CD4-positive, alpha-beta memory T cell (primary cell): ENCODE results near the gene PRDM15. TPM values are rescaled to one million over a fixed set of nuclear protein-coding genes. Genes with fewer than 3 reads are reported as not detected.

Source experiments
- CTCF ChIA-PET: fragments of 350-600 bp; sonication (Branson Sonifier 250); formaldehyde crosslinking; loops from one replicate; lab custom pipeline; 2021; ENCODE audit warnings: inconsistent platforms; ENCODE audit not compliant: partially characterized antibody; lab: Charles Lee
- POLR2A ChIA-PET: fragments of 350-600 bp; sonication (Branson Sonifier 250); formaldehyde crosslinking; loops from one replicate; lab custom pipeline; 2021; ENCODE audit not compliant: partially characterized antibody; lab: Charles Lee
- DNase-seq, 5 donors: peaks; one replicate each; pipeline versions ENCODE4 v3.0.0 to v3.0.0-alpha.2; 2020 to 2022; ENCODE audit warnings: mixed read lengths in 1 of 5
- H3K27ac ChIP-seq: one replicate; pipeline ENCODE4 v1.7.0; 2013; ENCODE audit warnings: low read depth, low read length
- H3K27me3 ChIP-seq: 2 replicates; pipeline ENCODE4 v1.7.0; 2013; ENCODE audit warnings: mild to moderate bottlenecking, low read length, moderate library complexity; ENCODE audit not compliant: insufficient read depth
- H3K36me3 ChIP-seq: 2 replicates; pipeline ENCODE4 v1.7.0; 2013; ENCODE audit warnings: mild to moderate bottlenecking, low read length, moderate library complexity; ENCODE audit not compliant: insufficient read depth
- H3K4me1 ChIP-seq: 2 replicates; pipeline ENCODE4 v1.7.0; 2013; ENCODE audit warnings: mild to moderate bottlenecking, low read length, moderate library complexity; ENCODE audit not compliant: insufficient read depth
- H3K4me3 ChIP-seq, 2 donors: one replicate each; pipeline ENCODE4 v1.7.0; 2013; ENCODE audit warnings: low read length in 2 of 2, mild to moderate bottlenecking in 1 of 2
- H3K9me3 ChIP-seq, 2 donors: one replicate each; pipeline ENCODE4 v1.7.0; 2013; ENCODE audit warnings: low read length in 2 of 2, control low read depth in 1 of 2; ENCODE audit not compliant: control insufficient read depth in 1 of 2
- H3K27ac Mint-ChIP-seq, 7 donors: one replicate each; pipeline ENCODE4 v1.8.0; 2020 to 2021; ENCODE audit warnings: mixed read lengths in 7 of 7, mild to moderate bottlenecking in 6 of 7, inconsistent platforms in 3 of 7, moderate library complexity in 3 of 7
- H3K27me3 Mint-ChIP-seq, 2 donors: one replicate each; pipeline ENCODE4 v1.8.0; 2020 to 2021; ENCODE audit warnings: mixed read lengths in 2 of 2
- H3K36me3 Mint-ChIP-seq, 2 donors: one replicate each; pipeline ENCODE4 v1.8.0; 2020 to 2021; ENCODE audit warnings: mixed read lengths in 2 of 2, inconsistent platforms in 1 of 2, mild to moderate bottlenecking in 1 of 2
- H3K4me1 Mint-ChIP-seq, 4 donors: one replicate each; pipeline ENCODE4 v1.8.0; 2020 to 2021; ENCODE audit warnings: mixed read lengths in 4 of 4, mild to moderate bottlenecking in 1 of 4
- H3K4me3 Mint-ChIP-seq, 8 donors: one replicate each; pipeline ENCODE4 v1.8.0; 2020 to 2021; ENCODE audit warnings: mixed read lengths in 8 of 8, mild to moderate bottlenecking in 7 of 8, moderate library complexity in 6 of 8, inconsistent platforms in 3 of 8
- H3K9me3 Mint-ChIP-seq, 8 donors: one replicate each; pipeline ENCODE4 v1.8.0; 2020 to 2021; ENCODE audit warnings: mixed read lengths in 8 of 8, mild to moderate bottlenecking in 5 of 8, inconsistent platforms in 3 of 8, moderate library complexity in 1 of 8
- intact Hi-C: fragments of 100-400 bp; cut with micrococcal nuclease; formaldehyde crosslinking; loops from one replicate; pipeline ENCODE4 v1.15.1; 2023
- polyA plus RNA-seq, 2 donors: library from polyadenylated mRNA; unstranded; fragments of 300-500 nt; fragmentation: Illumina TruSeq; gene quantifications; one replicate each; pipeline ENCODE4 v1.2.3, GENCODE V29; 2021
- total RNA-seq, 2 experiments: library from RNA; stranded (reverse); gene quantifications; one replicate each; pipeline ENCODE4 v1.2.3, GENCODE V29; 2021

The PRDM15 gene
- total and polyA plus RNA-seq, 4 experiments from 2014 or later: 0.50 to 14.3 (median 8.8) TPM

DNA sequence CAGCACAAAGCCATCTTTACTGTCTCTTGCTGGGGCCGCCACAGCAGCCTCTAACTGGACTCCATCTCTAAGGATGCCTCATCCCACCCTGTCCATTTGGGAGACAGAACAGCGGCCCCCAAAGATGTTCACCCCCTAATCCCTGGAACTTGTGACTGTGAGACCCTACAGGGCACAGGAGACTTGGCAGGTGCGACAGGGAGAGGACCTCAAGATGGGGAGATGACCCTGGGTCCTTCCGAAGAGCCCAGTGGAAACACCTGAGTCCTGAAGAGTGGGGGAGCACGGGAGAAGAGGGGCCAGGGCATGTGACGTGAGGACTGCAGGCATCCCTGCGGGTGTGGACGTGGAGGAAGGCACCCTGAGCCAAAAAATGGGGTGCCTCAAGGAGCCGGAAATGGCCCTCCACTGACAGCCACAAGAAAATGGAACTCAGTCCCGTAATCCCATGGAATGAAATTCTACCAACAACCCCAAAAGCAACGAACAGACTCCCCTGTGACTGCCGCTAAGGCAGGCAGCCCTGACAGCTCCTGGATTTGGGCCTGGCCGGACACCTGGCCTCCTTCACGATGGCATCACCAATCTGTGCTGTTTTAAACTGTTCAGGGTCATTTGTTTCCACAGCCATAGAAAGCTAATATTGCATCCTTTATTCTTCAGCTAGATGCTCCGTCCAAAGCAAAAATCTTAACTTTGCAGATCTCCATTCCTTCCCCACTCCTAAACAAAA, 40.7 kb upstream of the PRDM15 start:
- H3K36me3 Mint-ChIP-seq: peaks cover 26 to 28% of the 10 kb centered on the region in 2 donors
- H3K27me3 ChIP-seq: no peaks in the 10 kb centered on the region
- DNase-seq: no peak
- H3K4me3 ChIP-seq: no peak overlapping the region
- POLR2A ChIA-PET: interaction anchor here (1.2 kb wide), 1 partner anchor 143 kb away, joined by 3 read pairs; no protein-coding TSS in a partner anchor
- CTCF ChIA-PET: interaction anchor here (0.8 kb wide), 1 partner anchor 40 kb away, joined by 3 read pairs; the partner anchor contains the start of gene PRDM15
- no peaks in the 10 kb centered on the region for H3K9me3 Mint-ChIP-seq
- H3K4me1 Mint-ChIP-seq: peaks cover 13 to 18% (median 16%) of the 10 kb centered on the region in 4 donors
- intact Hi-C loops: no loop called here
- no peak overlapping the region for H3K27ac ChIP-seq
- H3K27me3 Mint-ChIP-seq: no peaks in the 10 kb centered on the region
- H3K9me3 ChIP-seq: no peaks in the 10 kb centered on the region
- H3K36me3 ChIP-seq: peaks cover 7% of the 10 kb centered on the region
- no peak overlapping the region for H3K4me3 Mint-ChIP-seq
- H3K27ac Mint-ChIP-seq: no peak overlapping the region
- peaks cover 16% of the 10 kb centered on the region for H3K4me1 ChIP-seq

DNA sequence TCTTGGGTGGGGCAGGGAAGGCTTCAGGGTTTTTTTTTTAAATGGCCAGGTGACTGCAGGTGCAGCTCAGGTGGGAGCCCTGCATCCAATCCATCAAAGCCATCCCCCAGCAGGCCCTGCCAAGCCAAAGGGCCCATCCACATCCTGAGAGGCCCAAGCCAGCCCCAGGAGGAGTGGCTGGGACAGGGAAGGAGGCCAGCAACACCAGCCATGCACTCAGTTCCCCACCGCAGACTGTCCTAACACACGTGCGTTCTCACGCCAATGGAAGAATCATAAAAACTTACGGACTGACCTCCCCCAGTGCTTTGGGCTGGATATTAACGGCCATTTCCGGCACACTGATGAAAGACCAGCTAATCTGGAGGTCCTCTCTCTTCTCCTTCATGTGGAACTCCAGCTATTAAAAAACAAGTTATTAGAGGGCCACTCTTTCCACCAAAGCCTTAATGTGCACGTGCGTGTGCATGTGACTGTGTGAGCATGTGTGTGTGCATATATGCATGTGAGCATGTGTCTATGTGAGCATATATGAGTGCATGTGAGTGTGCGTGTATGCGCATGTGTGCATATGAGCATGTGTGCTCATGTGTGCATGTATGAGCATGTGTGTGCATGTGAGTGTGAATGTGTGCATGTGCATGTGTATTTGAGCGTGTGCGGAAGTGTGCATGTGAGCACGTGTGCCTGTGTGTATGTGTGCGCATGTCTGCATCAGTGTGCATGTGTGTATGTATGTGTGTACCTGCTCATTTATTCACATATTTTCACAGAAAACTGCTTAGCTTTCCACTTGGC, 39.6 kb upstream of the PRDM15 start:
- intact Hi-C loops: no loop called here
- POLR2A ChIA-PET: no interaction called here
- Mint-ChIP-seq H3K4me1 (peaks cover 6 to 8% (median 8%) of the 10 kb centered on the region in 4 donors), H3K27me3 (no peaks in the 10 kb centered on the region), H3K36me3 (peaks cover 29 to 33% of the 10 kb centered on the region in 2 donors), H3K4me3 (no peak overlapping the region), H3K9me3 (no peaks in the 10 kb centered on the region), H3K27ac (no peak overlapping the region)
- Histone ChIP-seq H3K9me3 (no peaks in the 10 kb centered on the region), H3K36me3 (peaks cover 7% of the 10 kb centered on the region), H3K4me1 (peaks cover 8% of the 10 kb centered on the region), H3K27ac (no peak overlapping the region), H3K4me3 (no peak overlapping the region), H3K27me3 (no peaks in the 10 kb centered on the region)
- CTCF ChIA-PET: interaction anchor here (1.6 kb wide), 1 partner anchor 102 kb away, joined by 3 read pairs; no protein-coding TSS in a partner anchor
- DNase-seq: no peak

DNA sequence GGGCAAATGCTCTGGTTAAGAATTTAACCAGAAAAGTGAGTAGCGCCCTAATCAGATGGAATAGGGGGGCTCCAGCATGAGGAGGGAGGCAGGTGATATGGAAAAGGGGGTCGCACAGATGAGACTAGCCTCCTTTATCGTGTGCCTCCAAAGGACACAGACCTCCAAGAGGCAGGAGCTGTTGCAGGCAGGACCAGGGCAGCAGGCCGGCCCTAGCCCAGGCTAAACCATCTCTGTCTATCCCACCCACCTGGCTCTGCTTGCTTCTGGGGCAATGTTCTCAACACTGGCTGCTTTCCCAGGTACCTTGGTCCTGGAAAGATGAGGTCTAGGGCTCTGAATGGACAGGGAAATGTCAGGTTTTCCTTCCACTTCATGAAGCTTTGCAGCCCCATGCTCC, 38.4 kb upstream of the PRDM15 start:
- no peaks in the 10 kb centered on the region for H3K9me3 Mint-ChIP-seq
- CTCF ChIA-PET: interaction anchor here (1.6 kb wide), 1 partner anchor 101 kb away, joined by 3 read pairs; no protein-coding TSS in a partner anchor
- DNase-seq: no peak
- no peak overlapping the region for H3K27ac Mint-ChIP-seq
- no peaks in the 10 kb centered on the region for H3K27me3 Mint-ChIP-seq
- peaks cover 0 to 2% (median 0%) of the 10 kb centered on the region in 4 donors for H3K4me1 Mint-ChIP-seq
- H3K36me3 Mint-ChIP-seq: peaks cover 33 to 36% of the 10 kb centered on the region in 2 donors
- H3K4me1 ChIP-seq: no peaks in the 10 kb centered on the region
- H3K9me3 ChIP-seq: no peaks in the 10 kb centered on the region
- POLR2A ChIA-PET: no interaction called here
- intact Hi-C loops: no loop called here
- no peak overlapping the region for H3K4me3 ChIP-seq
- peaks cover 7% of the 10 kb centered on the region for H3K36me3 ChIP-seq
- H3K4me3 Mint-ChIP-seq: no peak overlapping the region
- no peak overlapping the region for H3K27ac ChIP-seq
- H3K27me3 ChIP-seq: no peaks in the 10 kb centered on the region

DNA sequence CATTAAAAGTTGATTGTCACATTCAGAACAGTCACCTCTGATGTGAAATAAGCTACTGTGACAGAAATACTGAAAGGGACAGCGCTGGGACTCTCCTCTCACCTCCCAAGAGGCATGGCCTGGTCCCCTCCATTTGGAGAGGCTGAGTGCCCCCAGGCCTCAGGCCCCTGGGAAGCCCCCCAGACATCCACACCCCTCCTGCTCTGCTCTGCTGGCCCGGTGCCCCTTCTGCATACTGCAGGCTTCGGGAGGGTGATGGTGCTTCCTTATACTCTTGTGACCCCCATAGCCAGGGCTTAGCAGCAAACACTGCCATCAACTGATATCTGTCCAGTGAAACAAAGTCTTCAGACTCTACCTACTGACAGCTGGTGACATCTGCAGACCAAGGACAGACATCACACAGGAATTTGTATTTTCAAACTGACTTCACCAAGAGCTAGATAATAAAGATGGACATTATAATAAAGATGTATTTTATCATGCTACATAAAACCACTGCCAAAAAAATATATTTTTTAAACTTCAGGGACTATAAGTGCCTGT, 37.8 kb upstream of the PRDM15 start:
- Histone ChIP-seq H3K36me3 (peaks cover 8% of the 10 kb centered on the region), H3K27ac (no peak overlapping the region), H3K9me3 (no peaks in the 10 kb centered on the region), H3K27me3 (no peaks in the 10 kb centered on the region), H3K4me3 (no peak overlapping the region), H3K4me1 (no peaks in the 10 kb centered on the region)
- CTCF ChIA-PET: interaction anchor here (1.6 kb wide), 1 partner anchor 100 kb away, joined by 3 read pairs; no protein-coding TSS in a partner anchor
- H3K4me3 Mint-ChIP-seq: no peak overlapping the region
- H3K27ac Mint-ChIP-seq: no peak overlapping the region
- no peak for DNase-seq
- intact Hi-C loops: no loop called here
- no peaks in the 10 kb centered on the region for H3K27me3 Mint-ChIP-seq
- H3K9me3 Mint-ChIP-seq: no peaks in the 10 kb centered on the region
- POLR2A ChIA-PET: no interaction called here
- H3K36me3 Mint-ChIP-seq: peaks cover 36 to 39% of the 10 kb centered on the region in 2 donors
- H3K4me1 Mint-ChIP-seq: peaks cover 0 to 2% (median 0%) of the 10 kb centered on the region in 4 donors

DNA sequence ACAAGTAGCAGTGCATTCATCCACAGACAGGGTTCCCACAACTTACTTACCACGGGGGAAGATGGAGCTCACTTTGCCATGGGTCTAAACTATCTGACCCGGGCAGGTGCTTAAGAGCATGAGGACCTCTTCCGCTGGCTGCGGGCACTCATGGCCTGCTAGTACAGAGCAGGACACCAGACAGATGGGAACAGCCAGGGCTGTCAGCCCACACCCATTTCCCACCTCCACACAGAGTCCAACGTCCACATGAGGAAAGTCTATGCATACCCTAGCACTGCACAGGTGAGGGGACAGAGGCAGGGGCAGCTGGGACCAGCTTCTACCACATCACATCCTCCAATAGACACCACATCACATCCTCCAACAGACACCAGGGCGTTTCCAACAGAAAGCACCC, 35.8 kb upstream of the PRDM15 start:
- intact Hi-C loops: no loop called here
- CTCF ChIA-PET: no interaction called here
- Mint-ChIP-seq H3K4me1 (no peaks in the 10 kb centered on the region), H3K4me3 (no peak overlapping the region), H3K27me3 (no peaks in the 10 kb centered on the region), H3K36me3 (peaks cover 41 to 45% of the 10 kb centered on the region in 2 donors), H3K27ac (no peak overlapping the region), H3K9me3 (no peaks in the 10 kb centered on the region)
- H3K9me3 ChIP-seq: no peaks in the 10 kb centered on the region
- H3K4me1 ChIP-seq: no peaks in the 10 kb centered on the region
- peaks cover 18% of the 10 kb centered on the region for H3K36me3 ChIP-seq
- H3K27ac ChIP-seq: no peak overlapping the region
- POLR2A ChIA-PET: interaction anchor here (0.6 to 1.0 kb wide), 2 partner anchors 12 to 35 kb away, joined by 3 to 4 read pairs; no protein-coding TSS in a partner anchor
- H3K27me3 ChIP-seq: no peaks in the 10 kb centered on the region
- H3K4me3 ChIP-seq: no peak overlapping the region
- DNase-seq: no peak

DNA sequence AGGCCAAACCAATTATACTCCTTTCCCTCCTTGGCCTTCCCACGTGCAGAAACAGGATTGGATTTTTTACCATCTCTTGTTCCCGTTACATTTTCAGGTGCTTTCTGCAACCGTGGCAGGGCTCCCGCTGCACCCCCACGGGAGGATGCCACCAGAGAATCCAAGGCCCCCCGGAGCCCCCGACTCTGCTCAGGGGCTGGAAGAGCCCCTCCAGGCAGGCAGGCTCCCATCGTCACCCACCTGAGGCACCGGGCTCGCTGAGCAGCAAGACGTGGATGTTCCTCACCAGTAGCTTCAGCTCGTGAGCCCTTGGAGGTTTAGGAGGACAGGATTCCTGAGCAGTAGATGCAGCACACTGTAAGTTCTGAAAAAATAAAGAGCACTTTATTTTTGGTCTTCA, 35.2 kb upstream of the PRDM15 start:
- Histone ChIP-seq H3K9me3 (no peaks in the 10 kb centered on the region), H3K27ac (no peak overlapping the region), H3K4me3 (no peak overlapping the region), H3K36me3 (peaks cover 20% of the 10 kb centered on the region), H3K4me1 (no peaks in the 10 kb centered on the region), H3K27me3 (no peaks in the 10 kb centered on the region)
- H3K27me3 Mint-ChIP-seq: no peaks in the 10 kb centered on the region
- ChIA-PET POLR2A (interaction anchor here (1.0 kb wide), 1 partner anchor 13 kb away, joined by 3 read pairs; no protein-coding TSS in a partner anchor), CTCF (no interaction called here)
- no peak for DNase-seq
- H3K9me3 Mint-ChIP-seq: no peaks in the 10 kb centered on the region
- H3K4me3 Mint-ChIP-seq: no peak overlapping the region
- intact Hi-C loops: no loop called here
- H3K27ac Mint-ChIP-seq: no peak overlapping the region
- peaks cover 43 to 49% of the 10 kb centered on the region in 2 donors for H3K36me3 Mint-ChIP-seq
- H3K4me1 Mint-ChIP-seq: no peaks in the 10 kb centered on the region

DNA sequence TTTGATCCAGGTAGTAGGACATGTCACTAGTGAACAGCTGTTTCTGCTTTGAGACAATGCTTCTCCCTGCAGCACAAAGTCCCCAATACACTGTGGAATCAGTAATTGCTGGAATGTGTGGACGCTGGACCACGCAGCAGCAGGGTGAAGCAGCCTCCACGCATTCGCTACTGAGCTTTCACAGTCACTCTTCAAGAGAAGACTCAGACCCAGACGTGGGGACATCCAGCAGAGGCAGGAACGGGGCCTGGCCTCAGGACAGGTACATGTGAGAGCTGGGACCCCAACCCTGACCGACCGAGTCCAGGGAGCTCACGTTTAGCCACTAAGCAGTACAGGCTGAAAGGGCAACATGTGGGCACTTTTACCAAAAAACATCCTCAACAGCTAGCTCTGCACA, 34.1 kb upstream of the PRDM15 start:
- no peak overlapping the region for H3K27ac ChIP-seq
- Mint-ChIP-seq H3K4me3 (no peak overlapping the region), H3K27me3 (no peaks in the 10 kb centered on the region), H3K9me3 (no peaks in the 10 kb centered on the region), H3K4me1 (no peaks in the 10 kb centered on the region), H3K27ac (no peak overlapping the region), H3K36me3 (peaks cover 49 to 50% of the 10 kb centered on the region in 2 donors)
- ChIA-PET CTCF (no interaction called here), POLR2A (no interaction called here)
- peaks cover 20% of the 10 kb centered on the region for H3K36me3 ChIP-seq
- no peaks in the 10 kb centered on the region for H3K9me3 ChIP-seq
- no peaks in the 10 kb centered on the region for H3K4me1 ChIP-seq
- H3K27me3 ChIP-seq: no peaks in the 10 kb centered on the region
- DNase-seq: no peak
- H3K4me3 ChIP-seq: no peak overlapping the region
- intact Hi-C loops: no loop called here
